NCI-H82 treated with DMSO at 0.1 percent for 48 hours (cell line): Measurements from ENCODE around the gene STK4.

Source experiments
- DNase-seq: peaks from one replicate; lab custom pipeline; 2025; ENCODE audit not compliant: unreplicated experiment; lab: John Stamatoyannopoulos, UW

The STK4 gene

DNA sequence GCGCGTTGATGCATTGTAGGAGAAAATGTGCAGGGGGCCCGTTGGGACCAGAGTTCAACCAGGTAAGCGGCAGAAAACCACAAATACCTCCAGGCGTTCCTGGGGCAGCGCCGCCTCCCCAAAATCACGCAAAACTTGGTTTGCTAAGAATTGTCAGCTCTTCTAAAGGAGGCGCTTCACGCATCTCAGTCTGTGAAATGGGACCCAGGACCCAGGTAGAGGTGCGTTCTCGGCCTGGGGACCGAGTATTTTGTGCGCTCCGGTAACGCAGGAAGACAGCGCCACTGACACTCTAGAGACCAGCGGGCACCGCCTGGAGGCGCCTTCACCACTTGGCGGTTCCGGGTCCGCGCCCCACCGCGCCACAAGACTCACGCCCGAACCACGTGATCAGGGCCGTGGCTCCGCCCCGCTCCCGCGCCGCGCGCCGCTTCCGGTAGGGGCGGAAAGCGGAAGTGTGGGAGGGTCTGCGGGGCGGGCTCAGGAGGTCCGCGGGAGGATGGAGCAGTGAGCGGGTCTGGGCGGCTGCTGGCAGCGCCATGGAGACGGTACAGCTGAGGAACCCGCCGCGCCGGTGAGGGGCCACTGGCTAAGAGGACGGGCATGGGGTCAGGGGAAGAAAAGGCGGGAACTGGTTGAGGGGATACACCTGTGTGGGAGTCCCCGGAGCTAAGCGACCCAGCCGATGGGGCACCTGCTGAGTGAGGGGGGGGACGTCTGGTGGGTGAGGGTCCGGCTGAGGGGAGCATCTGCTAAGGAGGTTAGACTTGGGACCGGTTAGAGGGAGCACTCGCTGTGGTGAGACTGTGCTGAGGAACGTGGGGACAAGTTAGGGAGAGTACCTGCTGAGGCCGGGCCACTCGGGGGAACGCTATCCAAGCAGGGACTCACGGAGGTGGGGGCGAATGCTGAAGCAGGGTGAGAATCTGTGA, at the start of gene STK4:
STK4 (plus strand) TSS at position 483 of the 932 bp plus-strand sequence; CDS start at position 540, 57 bp downstream.
- peak; percentile 68 for DNase-seq

DNA sequence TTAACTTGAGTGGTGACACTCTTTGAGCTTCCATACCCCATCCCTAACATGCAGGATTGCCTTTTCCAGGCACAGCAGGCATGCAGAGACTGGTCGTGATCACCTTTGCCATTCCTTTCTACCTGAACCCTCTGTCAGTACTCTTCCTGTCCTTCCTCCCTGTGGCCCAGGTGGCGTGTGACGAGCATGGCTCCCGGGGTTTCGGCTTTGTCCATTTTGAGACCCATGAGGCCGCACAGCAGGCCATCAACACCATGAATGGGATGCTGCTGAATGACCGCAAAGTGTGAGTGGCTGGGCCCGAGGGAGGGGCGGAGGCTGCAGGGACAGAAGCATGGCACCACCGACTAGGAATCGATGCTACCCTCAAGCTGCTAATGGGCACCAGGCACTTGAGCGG, 49.7 kb upstream of the STK4 start:
- no peak for DNase-seq

DNA sequence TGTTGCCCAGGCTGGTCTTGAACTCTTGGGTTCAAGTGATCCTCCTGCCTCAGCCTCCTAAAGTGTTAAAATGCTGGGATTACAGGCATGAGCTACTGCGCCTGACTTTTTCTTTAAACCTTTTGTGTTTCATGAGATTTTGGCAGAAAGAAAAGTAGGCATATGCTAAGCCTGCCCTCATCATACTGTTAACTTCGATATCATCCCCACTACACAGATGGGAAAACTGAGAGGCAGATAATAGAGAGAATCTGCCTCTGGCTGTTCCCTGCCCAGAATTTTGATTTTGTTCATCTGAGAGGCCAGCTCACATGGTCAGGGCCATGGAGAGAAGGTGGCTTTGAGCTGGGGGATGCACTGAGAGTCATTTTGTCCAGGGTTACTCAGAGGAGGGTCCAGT, 48.9 kb upstream of the STK4 start:
- no peak for DNase-seq

DNA sequence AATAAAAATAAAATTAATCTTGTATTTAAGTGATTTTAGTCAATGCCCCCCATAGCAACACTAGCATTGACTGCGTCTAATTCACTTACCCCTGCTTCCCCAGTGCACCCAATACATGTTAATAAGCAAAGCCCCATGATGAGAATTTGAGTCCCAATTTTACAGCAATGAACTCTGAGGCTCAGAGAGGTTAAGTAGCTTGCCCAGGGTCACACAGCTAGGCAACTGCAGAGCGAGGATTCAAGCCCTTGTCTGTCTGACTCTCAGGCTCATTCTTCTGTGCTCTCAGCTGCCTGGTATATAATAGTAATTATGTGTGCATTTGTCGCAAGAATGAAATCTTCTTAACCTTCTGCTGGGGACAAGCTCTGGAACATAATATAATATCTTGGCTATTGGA, 48.0 kb upstream of the STK4 start:
- DNase-seq, result no peak

DNA sequence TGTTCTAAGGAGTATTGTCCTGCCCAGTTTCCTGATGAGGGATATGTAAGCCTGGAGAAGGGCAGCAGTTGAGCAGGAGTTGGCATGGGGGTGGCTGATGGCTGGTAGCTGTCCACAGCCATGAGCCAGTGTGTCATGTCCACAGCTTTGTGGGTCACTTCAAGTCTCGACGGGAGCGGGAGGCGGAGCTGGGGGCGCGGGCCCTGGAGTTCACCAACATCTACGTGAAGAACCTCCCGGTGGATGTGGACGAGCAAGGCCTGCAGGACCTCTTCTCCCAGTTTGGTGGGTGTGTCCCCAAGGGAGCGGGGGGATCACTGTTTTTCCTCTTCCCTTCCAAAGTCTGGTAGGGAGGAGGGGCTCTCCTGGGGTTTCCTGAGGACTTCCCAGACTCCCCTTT, 47.6 kb upstream of the STK4 start:
- DNase-seq, result no peak

DNA sequence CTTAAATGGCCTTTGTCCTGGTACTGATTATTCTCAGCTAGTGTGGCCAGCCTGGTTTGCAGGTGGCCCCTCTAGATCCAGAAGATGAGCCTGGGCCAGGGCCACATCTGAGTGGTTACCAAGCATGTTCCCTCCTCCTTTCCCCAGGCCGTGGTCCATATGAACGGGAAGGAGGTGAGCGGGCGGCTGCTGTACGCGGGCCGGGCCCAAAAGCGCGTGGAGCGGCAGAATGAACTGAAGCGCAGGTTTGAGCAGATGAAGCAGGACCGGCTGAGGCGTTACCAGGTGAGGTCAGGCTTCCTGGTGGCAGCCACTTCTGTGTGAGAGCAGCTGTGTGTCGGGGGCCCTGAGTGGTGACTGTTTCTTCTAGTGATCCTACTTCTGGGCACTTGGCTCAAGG, 44.9 kb upstream of the STK4 start:
- DNase-seq, result no peak

DNA sequence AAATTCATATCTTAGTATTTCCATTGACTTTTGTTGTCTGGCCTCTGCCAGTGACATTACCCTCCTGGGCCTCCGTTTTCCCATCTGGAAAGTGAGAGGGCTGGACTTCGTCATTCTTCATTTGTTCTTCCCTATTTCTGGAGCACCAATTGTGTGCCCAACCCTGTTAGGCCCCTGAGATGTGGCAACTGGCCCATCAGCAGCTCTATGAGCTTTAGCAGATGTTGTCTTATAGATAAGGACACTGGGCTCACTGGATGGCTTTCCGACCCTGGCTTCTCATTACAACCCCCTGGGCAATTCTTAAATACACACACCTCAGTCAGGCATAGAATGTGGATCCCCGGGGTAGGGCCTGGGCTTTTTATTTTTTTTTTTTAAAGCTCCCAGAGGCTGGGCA, 41.8 kb upstream of the STK4 start:
- no peak for DNase-seq

- DNase-seq, result no peak
Observed at GRCh38 chr20:44928595-44928994, 37.7 kb upstream of the STK4 start.

GRCh38 chr20:44930517-44931168, 35.7 kb upstream of the STK4 start:
- no peak for DNase-seq

DNA sequence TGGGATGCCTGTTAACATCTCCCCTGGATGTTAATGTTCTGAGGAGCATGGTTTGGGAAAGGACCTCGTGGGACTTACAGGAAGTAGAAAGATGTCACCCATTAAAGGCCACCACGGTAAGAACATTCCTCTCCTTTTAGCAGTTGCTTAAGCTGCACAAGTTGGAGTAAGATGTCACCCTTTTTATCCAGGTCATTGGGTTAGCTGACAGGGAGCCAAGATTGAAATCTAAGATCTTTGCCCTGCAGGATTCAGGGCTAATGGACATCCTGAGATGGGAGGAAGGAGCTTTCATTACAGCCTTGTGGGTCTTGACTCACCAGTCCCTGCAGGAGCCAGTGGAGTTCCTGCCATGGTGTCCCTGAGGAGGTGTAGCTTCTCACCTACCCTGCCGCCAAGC, 34.4 kb upstream of the STK4 start:
- no peak for DNase-seq

GRCh38 chr20:44932916-44933315, 33.4 kb upstream of the STK4 start:
- no peak for DNase-seq

GRCh38 chr20:44936510-44936909, 29.8 kb upstream of the STK4 start:
- DNase-seq, result no peak

DNA sequence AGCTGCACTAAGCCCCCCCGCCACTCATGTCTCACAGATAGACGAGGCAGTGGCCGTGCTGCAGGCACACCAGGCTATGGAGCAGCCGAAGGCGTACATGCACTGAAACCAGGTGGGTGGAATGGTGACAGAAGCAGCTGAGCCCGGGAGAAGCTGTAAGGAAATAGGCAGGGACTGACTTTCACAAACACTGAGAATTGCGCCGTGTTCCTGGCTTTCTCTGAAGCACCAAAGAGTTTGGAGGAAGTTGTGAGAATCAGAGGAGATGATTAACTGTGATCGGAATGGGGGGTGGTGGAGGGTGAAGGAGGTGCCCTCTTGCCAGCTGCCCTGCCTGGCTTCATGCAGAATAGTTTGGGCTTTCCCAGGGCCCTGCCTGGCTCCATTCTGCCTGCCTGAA, 27.7 kb upstream of the STK4 start:
- no peak for DNase-seq

DNA sequence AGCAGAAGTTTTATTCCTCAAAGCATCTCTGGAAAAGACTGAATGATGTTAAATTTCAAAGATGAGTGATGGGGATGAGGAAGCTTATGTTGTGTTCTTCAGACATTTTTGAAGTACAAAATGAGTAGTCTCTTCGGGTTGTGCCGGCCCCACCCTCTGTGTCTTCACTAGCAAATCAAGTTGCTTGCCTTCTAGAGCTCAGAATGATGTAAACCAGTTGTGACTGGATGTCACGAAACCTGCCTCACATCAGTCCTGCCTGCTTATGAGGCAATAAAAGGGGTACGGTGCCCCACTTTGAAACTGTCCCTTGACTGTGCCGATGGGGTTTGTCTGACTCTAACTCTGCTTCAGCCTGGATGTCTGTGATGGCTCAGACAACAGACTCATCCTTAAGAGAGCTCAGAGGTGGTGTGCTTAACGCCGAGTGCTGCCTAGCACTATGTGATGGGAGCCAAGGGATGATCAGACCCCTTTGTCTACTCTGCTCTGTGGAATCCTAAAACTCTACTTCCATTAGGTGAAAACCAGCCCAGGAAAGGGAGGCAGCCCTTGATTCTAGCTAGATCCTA, 25.1 kb upstream of the STK4 start:
- DNase-seq, result no peak

DNA sequence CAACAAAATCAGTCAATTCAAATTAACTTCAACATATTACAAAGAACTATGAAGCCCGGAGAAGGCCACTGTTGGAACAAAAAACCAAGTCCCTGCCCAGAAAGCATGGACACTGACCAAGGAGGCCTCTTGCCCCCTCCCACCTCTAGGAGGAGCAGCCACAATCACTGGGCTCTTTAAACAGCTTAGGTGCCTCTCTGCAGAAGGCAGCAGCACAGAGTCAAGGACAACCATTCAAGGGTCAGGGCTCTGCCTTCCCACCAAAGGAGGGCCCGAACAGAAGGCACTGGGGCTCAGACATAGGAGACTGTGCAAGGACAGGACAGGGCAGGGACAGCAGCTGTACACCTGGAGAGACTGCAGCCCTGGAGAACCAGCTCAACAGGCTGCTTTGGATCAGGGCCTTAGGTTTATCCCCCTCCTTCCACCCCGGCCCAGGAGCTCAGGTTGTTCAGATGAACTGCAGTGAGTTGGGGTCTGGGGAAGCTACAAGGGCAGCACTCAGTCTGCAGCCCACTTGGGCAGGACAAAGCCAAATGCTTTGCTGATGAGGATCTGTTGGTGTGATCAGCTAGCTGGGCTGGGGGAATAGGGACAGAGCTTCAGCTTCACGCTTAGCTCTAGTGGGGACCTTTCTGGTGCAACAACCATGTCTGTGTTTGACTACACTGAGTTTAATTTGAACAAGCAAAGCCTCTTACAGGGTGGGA, 23.9 kb upstream of the STK4 start:
- no peak for DNase-seq

DNA sequence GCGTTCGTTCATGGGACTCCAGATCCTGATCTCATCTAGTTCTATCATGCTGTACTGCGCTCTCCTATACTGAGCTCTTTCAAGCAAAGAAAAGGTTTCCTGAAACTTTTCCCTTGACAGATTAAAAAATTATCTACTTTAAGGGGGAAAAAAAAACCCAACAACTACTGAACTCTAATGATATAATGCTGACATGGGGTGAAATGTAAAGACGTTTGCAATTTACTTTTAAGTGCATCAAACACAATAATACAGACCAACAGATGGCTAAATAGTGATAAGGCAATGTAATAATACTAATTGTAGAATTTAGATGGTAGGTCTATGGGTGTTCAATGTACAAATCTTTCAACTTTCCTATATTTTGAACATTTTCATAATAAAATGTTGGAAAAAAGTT, 22.5 kb upstream of the STK4 start:
- no peak for DNase-seq

DNA sequence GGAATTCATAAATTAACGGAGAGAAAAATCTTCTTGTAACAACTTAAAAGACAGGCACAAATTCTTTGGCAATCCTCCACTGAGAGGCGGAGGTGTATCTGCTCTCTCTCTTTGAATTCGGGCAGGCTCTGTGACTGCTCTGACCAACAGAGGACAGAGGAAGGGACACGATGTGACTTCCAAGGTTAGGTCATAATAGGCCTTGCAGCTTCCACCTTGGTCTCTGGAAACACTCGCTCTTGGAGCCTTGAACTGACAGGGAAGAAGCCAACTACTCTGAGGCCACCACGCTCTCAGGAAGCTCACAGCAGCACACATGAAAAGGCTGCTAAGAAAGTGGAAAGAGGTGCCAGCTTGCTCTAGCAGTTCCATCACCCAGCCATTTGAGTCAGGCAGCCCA, 21.1 kb upstream of the STK4 start:
- DNase-seq, result no peak

GRCh38 chr20:44946271-44946852, 19.9 kb upstream of the STK4 start:
- DNase-seq, result no peak

- DNase-seq, result no peak
Observed at GRCh38 chr20:44948107-44948506, 18.2 kb upstream of the STK4 start.

- DNase-seq, result no peak
Observed at GRCh38 chr20:44948513-44948912, 17.8 kb upstream of the STK4 start.

- DNase-seq, result no peak
Observed at GRCh38 chr20:44950368-44950767, 15.9 kb upstream of the STK4 start.
